Urothelium cell line (cell line): ENCODE measurements around the gene SH2D3A.
"Not testable (repeated sequence)": the region's sequence is repeated elsewhere in the genome, so short reads cannot be mapped to it uniquely, and the experiment has no call there.

ENCODE experiments used
- DNase-seq: peaks from one replicate; pipeline ENCODE4 v3.0.0; 2011; ENCODE audit warnings: low spot score, mixed read lengths
- FAIRE-seq: peaks from 2 replicates; lab custom pipeline; 2011; peaks lifted over from hg19 to GRCh38; lab: Jason Lieb, UNC

SH2D3A gene

GRCh38 chr19:6710273-6711077, 56.8 kb downstream of the SH2D3A start:
- FAIRE-seq (no peak), DNase-seq (no peak)

GRCh38 chr19:6709549-6709948, 57.7 kb downstream of the SH2D3A start:
- FAIRE-seq (no peak), DNase-seq (no peak)

- not testable (repeated sequence) for FAIRE-seq, DNase-seq
Observed at GRCh38 chr19:6708913-6709312, 58.3 kb downstream of the SH2D3A start.

DNA sequence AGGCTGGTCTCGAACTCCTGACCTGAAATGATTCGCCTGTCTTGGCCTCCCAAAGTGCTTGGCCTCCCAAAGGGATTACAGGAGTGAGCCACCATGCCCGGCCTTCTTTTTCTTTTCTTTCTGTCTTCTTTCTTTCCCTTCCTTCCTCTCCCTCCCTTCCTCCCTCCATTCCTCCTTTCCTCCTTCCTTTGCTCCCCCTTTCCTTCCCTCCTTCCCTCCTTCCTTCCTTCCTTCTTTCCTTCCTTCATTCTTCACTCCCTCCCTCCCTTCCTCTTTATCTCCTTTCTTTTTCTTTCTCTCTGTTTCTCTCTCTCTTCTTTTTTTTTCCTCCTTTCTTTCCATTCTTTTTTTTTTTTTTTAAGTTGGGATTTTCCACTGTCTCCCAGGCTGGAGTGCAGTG, 58.9 kb downstream of the SH2D3A start:
- FAIRE-seq = no peak

DNA sequence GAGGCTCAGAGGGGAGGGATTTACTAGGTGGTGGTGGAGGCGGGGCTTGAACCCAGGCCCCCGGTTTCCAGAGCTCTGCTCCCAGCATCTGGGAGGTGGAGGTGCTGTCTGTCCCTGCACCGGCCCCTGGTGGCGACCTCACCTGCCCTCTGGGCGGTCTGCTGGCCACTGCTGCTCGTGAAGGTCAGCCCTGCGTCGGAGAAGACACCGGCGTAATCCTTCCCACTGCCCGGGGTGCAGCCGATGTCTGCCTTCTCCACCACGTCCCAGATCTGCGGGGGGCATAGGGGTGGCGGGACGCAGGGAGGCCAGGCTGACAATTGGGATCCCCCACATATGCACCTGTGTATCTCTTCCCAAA, 59.6 kb downstream of the SH2D3A start:
- DNase-seq = no peak
- FAIRE-seq = no peak

More for the DNA sequence above, 58.9 kb downstream of the SH2D3A start:
- no peak for DNase-seq

DNA sequence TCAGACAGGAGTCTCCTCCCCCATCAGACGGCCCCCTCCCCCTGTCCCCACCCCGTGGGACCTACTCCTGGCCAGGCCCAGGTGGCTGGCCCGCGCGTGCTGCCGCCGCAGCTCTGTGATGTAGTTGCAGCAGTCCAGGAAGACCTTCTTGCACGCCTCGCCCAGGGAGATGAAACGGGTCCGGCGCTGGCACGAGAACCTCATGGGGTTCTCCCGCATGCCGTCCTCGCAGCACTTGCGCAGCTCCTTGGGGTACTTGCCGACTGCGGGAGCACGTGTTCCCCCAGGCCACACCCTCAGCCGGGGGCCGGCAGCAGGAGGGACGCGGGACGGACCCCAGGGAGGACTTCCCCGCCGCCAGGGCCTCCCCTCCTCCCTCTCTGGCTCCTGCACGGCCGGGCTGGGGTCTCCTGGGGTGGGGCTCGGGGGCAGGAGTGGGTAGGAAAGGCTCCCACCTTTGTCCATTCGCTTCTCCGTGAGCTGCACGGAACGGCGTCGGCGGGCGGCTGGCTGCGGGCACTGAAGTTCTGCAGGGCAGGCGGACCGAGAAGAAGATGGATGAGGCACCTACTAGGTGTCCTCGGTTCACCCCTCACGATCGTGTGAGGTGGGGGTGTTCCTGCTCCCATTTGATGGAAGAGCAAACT, 60.1 kb downstream of the SH2D3A start:
- DNase-seq (no peak), FAIRE-seq (no peak)

DNA sequence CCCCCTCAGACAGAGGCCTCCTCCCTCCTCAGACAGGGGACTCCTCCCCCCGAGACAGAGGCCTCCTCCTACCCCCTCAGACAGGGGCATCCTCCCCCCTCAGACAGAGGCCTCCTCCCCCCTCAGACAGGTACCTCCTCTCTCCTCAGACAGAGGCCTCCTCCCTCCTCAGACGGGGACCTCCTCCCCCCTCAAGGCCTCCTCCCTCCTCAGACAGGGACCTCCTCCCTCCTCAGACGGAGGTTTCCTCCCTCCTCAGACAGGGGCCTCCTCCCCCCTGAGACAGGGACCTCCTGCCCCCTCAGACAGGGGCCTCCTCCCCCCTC, 60.6 kb downstream of the SH2D3A start:
- DNase-seq = no peak
- no peak for FAIRE-seq

DNA sequence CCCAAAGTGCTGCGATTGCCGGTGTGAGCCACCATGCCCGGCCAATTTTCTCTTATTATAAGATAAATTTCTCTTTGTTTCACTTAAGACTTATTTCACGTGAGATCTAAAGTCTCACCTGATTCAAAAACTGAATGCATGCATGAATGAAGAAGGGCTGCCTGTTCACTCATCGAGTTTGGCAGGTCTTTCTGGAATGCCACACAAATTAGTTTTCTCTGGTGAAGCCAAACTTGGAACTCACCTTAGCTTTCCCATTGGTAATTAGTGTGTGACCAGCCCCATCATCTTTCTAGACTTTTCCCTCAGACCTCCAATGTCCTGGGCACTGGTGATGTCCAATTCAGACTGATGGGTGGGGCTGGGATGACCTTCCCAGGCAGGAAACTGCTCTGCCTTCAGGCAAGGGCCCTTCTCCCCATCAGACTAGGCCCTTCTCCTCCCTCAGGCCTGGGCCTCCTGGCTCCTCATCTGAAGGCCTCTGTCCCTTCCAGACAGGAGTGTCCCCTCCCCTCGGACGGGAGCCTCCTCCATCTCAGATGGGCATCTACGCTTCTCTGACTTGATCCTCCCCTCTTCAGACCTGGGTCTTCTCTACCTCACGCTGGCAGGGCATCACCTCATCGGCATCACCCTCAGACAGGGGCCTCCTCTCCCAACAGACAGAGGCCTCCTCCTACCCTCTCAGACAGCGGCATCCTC, 61.2 kb downstream of the SH2D3A start:
- no peak for FAIRE-seq
- DNase-seq = no peak
